NCI-H1092 (cell line): ENCODE data around the gene OR2V2.
"Not testable (repeated sequence)": the region's sequence is repeated elsewhere in the genome, so short reads cannot be mapped to it uniquely, and the experiment has no call there.

Experiments
- DNase-seq: peaks from one replicate; lab custom pipeline; 2025; lab: John Stamatoyannopoulos, UW

OR2V2 gene

GRCh38 chr5:181169459-181170236 lies 22.3 kb downstream of the OR2V2 start:
- not testable (repeated sequence) for DNase-seq

GRCh38 chr5:181170237-181170825 lies 22.9 kb downstream of the OR2V2 start:
- DNase-seq = no peak

GRCh38 chr5:181170996-181171395 lies 23.6 kb downstream of the OR2V2 start:
- no peak for DNase-seq

- no peak for DNase-seq
Observed at GRCh38 chr5:181171782-181172181, 24.4 kb downstream of the OR2V2 start.

- DNase-seq = no peak
Observed at GRCh38 chr5:181173027-181173419, 25.6 kb downstream of the OR2V2 start.

GRCh38 chr5:181173420-181174342 lies 26.3 kb downstream of the OR2V2 start:
- DNase-seq = no peak

- no peak for DNase-seq
Observed at GRCh38 chr5:181176254-181176952, 29.0 kb downstream of the OR2V2 start.

GRCh38 chr5:181177559-181177958 lies 30.2 kb downstream of the OR2V2 start:
- not testable (repeated sequence) for DNase-seq

GRCh38 chr5:181181650-181182565 lies 34.5 kb downstream of the OR2V2 start:
- no peak for DNase-seq

GRCh38 chr5:181182651-181183050 lies 35.3 kb downstream of the OR2V2 start:
- no peak for DNase-seq

GRCh38 chr5:181184845-181185216 lies 37.4 kb downstream of the OR2V2 start:
- DNase-seq = no peak

GRCh38 chr5:181185560-181185959 lies 38.2 kb downstream of the OR2V2 start:
- no peak for DNase-seq

GRCh38 chr5:181186022-181186421 lies 38.6 kb downstream of the OR2V2 start:
- DNase-seq = no peak

GRCh38 chr5:181186986-181187499 lies 39.7 kb downstream of the OR2V2 start:
- no peak for DNase-seq

GRCh38 chr5:181187500-181188213 lies 40.3 kb downstream of the OR2V2 start:
- DNase-seq = no peak

- no peak for DNase-seq
Observed at GRCh38 chr5:181188700-181189362, 41.4 kb downstream of the OR2V2 start.

GRCh38 chr5:181189363-181189961 lies 42.1 kb downstream of the OR2V2 start:
- no peak for DNase-seq

- DNase-seq = no peak
Observed at GRCh38 chr5:181189962-181190710, 42.8 kb downstream of the OR2V2 start.
